ENCODE data around the gene TPSG1.
"Not testable (repeated sequence)": the region's sequence is repeated elsewhere in the genome, so short reads cannot be mapped to it uniquely, and the experiment has no call there.

- not testable (repeated sequence) for TF ChIP-seq CTCF (IDR thresholded peaks at IDR 0.05; ENCODE audit: insufficient read depth, low read length, poor library complexity, severe bottlenecking); EZH2phosphoT487 (conservative IDR thresholded peaks at IDR 0.05; ENCODE audit: low read length)
Observed at GRCh38 chr16:1255276-1256122, 30.4 kb upstream of the TPSG1 start, which contains the start of gene TPSD1.

Data from SU-DHL-6 (cell line).